ENCODE data around the gene BTG1.
"Not testable (repeated sequence)": the region's sequence is repeated elsewhere in the genome, so short reads cannot be mapped to it uniquely, and the experiment has no call there.

Gene BTG1

GRCh38 chr12:92094751-92095161 is 50.9 kb downstream of the BTG1 start:
- DNase-seq, result no peak

GRCh38 chr12:92094301-92094700 is 51.3 kb downstream of the BTG1 start:
- DNase-seq, result not testable (repeated sequence)

All from NCI-H345 (cell line).